Measurements from ENCODE around the gene EEF1A2. TPM values are rescaled to one million over a fixed set of nuclear protein-coding genes. Genes with fewer than 3 reads are reported as not detected.

Gene EEF1A2
- total and polyA plus RNA-seq, 2 of the 4 experiments (the other 2 are of a cell fraction) = 1.3 to 4.6 TPM

DNA sequence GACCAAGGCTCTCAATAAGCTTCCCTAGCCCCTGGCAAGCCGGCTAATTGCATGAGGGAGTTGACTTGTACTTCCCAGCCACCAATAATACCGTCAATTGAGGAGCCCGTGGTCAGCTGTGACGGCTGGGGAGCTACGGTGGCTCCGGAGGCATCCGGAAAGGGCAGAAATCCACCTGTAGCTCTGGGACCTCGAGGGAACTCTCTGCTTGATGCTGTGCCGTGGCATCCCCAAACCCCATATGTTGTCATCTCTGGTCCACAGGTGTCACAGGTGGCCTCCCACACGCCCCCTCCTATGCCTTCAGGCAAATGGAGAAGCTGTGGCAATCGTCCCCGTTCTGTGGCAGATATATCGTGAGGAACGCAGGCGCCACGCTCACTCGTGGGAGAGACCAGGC, 20.9 kb downstream of the EEF1A2 start:
- Histone ChIP-seq H2AK5ac (ENCODE audit: low read depth, low read length) (no peak overlapping the region), H3K4me1 (ENCODE audit: control insufficient read depth, insufficient read depth, low read length) (no peaks in the 10 kb centered on the region), H4K91ac (ENCODE audit: insufficient read depth, low read depth, low read length) (no peak overlapping the region), H4K8ac (ENCODE audit: low read depth in 2 of 2, low read length in 2 of 2) (no peak overlapping the region), H3K9me3 (ENCODE audit: control insufficient read depth, insufficient read depth, low read length) (no peaks in the 10 kb centered on the region), H3K4ac (ENCODE audit: low read depth, low read length) (no peak overlapping the region), H2AK9ac (replicated peaks; ENCODE audit: low read depth, low read length, poor library complexity) (peak overlapping the region; percentile 8), H4K20me1 (ENCODE audit: insufficient read depth, low read length) (no peaks in the 10 kb centered on the region; the same call in none of the 2 replicates), H3K23ac (ENCODE audit: low read depth, low read length) (no peak overlapping the region), H3K79me1 (ENCODE audit: low read depth in 1 of 2, low read length in 2 of 2) (no peaks in the 10 kb centered on the region), H3K4me3 (ENCODE audit: insufficient read depth, low read depth, low read length) (no peak overlapping the region), H3K4me2 (ENCODE audit: low read depth, low read length) (no peak overlapping the region), H2BK120ac (ENCODE audit: low read depth, low read length) (no peak overlapping the region), H2BK15ac (ENCODE audit: low read depth, low read length) (no peak overlapping the region), H3K9me1 (ENCODE audit: insufficient read depth, low read length) (no peaks in the 10 kb centered on the region), H3K14ac (replicated peaks; ENCODE audit: low read depth, low read length) (no peak overlapping the region), H2BK5ac (ENCODE audit: low read depth, low read length, poor library complexity, severe bottlenecking) (no peak overlapping the region), H3K9ac (ENCODE audit: low read depth, low read length) (no peak overlapping the region), H3K27me3 (ENCODE audit: control insufficient read depth, insufficient read depth, low read length) (peaks cover 70% of the 10 kb centered on the region), H3K27ac (ENCODE audit: insufficient read depth, low read length) (no peak overlapping the region), H2BK20ac (ENCODE audit: low read depth, low read length) (no peak overlapping the region), H3K36me3 (ENCODE audit: control insufficient read depth, insufficient read depth, low read length) (no peaks in the 10 kb centered on the region), H3K18ac (ENCODE audit: low read depth, low read length) (no peak overlapping the region), H2AFZ (replicated peaks; ENCODE audit: low read length, poor library complexity) (no peak overlapping the region), H3K56ac (ENCODE audit: extremely low read depth, insufficient read depth, low read length) (no peak overlapping the region), H4K5ac (ENCODE audit: low read depth, low read length) (no peak overlapping the region)
- intact Hi-C loops (cut with micrococcal nuclease) = no loop called here
- 71% methylated on average over 7 of the region's 17 CpGs; no CpG with 5 or more reads in 1 of the 2 experiments for WGBS, 2 experiments (ENCODE audit: extremely low coverage in 2 of 2, insufficient read length in 1 of 2)
- ChIA-PET CTCF (no interaction called here), POLR2A (ENCODE audit: unreplicated experiment) (no interaction called here)
- TF ChIP-seq FOS (IDR thresholded peaks at IDR 0.05; ENCODE audit: low read depth, low read length) (no peak), BHLHE40 (IDR thresholded peaks at IDR 0.05; ENCODE audit: low read depth, low read length) (no peak), NFE2L2 (IDR thresholded peaks at IDR 0.05; ENCODE audit: low read depth, low read length) (no peak), MXI1 (IDR thresholded peaks at IDR 0.05; ENCODE audit: borderline replicate concordance, low read depth, low read length) (no peak), RFX5 (IDR thresholded peaks at IDR 0.05; ENCODE audit: low read depth, low read length) (no peak), MAFK (IDR thresholded peaks at IDR 0.05; ENCODE audit: low read depth, low read length) (no peak), RAD21 (IDR thresholded peaks at IDR 0.05; ENCODE audit: low read length) (no peak), ELK1 (IDR thresholded peaks at IDR 0.05; ENCODE audit: borderline replicate concordance, low read depth, low read length) (no peak), CHD1 (IDR thresholded peaks at IDR 0.05; ENCODE audit: low read depth, low read length) (no peak), RCOR1 (IDR thresholded peaks at IDR 0.05; ENCODE audit: insufficient replicate concordance, low read length) (no peak), CTCF (conservative IDR thresholded peaks at IDR 0.05; ENCODE audit: low read depth, low read length) (no peak), SMC3 (IDR thresholded peaks at IDR 0.05; ENCODE audit: low read depth, low read length) (no peak), POLR2A (IDR thresholded peaks at IDR 0.05; ENCODE audit: low read depth, low read length) (no peak)
- BruUV-seq (replicated peaks) = no TSS peak
- ATAC-seq (ENCODE audit: low read depth) (no peak), DNase-seq (no peak)
- dilution Hi-C loops (cut with HindIII; ENCODE audit: low sequenced_read_pairs, unreplicated experiment) = no loop called here
- in situ Hi-C loops (cut with MboI; ENCODE audit: low sequenced_read_pairs) = no loop called here

All from IMR-90 (cell line).